HG03196 (cell line): Measurements from ENCODE around the gene SYNPO.

Experiments
- ATAC-seq: cut with Tn5 transposase; IDR thresholded peaks from one replicate; pipeline ENCODE4 v1.9.1; 2021; ENCODE audit not compliant: unreplicated experiment

SYNPO gene, protein sequence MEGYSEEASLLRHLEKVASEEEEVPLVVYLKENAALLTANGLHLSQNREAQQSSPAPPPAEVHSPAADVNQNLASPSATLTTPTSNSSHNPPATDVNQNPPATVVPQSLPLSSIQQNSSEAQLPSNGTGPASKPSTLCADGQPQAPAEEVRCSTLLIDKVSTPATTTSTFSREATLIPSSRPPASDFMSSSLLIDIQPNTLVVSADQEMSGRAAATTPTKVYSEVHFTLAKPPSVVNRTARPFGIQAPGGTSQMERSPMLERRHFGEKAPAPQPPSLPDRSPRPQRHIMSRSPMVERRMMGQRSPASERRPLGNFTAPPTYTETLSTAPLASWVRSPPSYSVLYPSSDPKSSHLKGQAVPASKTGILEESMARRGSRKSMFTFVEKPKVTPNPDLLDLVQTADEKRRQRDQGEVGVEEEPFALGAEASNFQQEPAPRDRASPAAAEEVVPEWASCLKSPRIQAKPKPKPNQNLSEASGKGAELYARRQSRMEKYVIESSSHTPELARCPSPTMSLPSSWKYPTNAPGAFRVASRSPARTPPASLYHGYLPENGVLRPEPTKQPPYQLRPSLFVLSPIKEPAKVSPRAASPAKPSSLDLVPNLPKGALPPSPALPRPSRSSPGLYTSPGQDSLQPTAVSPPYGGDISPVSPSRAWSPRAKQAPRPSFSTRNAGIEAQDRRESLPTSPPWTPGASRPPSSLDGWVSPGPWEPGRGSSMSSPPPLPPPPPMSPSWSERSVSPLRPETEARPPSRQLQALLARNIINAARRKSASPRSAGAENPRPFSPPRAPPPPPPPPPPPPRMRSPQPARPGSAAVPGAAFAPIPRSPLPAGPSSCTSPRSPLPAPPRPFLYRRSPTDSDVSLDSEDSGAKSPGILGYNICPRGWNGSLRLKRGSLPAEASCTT

DNA sequence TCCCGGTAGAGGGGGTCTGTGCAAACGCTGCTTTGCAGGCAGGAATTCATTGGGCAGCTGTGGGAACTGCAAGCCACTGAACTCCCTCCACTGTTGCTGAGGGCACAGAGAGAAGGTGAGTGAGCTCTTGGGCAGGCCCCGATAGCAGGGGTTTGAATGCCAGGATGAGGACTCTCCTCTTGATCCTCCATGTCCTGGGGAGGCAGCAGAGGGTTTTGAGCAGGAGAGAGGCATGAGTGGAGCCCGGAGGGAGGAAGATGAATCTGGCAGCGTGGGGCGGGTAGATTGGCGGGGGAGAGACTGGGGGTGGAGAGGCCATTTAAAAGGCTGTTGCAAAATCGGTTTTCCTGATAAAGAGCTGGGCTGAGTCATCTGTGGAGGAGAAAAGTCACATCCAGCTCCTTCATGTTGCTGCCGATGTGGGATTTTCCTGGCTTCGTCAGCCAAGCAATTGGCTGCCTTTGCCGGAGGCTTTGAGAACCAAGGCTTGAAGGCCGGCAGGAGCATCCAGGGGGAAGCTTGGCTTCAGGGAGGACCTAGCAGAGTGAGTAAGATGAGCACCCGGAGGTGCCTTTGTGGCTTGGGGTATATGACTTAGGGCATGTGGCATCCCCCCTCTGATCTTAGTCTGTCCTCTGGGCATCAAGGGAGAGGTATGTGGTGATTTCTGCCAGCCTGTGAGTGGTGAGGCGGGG lies at the start of gene SYNPO:
Gene SYNPO, plus strand, starts transcription at position 350 of the 695 bp plus-strand sequence. CDS start 7,616 bp downstream, outside the sequence.
- ATAC-seq, result no peak

DNA sequence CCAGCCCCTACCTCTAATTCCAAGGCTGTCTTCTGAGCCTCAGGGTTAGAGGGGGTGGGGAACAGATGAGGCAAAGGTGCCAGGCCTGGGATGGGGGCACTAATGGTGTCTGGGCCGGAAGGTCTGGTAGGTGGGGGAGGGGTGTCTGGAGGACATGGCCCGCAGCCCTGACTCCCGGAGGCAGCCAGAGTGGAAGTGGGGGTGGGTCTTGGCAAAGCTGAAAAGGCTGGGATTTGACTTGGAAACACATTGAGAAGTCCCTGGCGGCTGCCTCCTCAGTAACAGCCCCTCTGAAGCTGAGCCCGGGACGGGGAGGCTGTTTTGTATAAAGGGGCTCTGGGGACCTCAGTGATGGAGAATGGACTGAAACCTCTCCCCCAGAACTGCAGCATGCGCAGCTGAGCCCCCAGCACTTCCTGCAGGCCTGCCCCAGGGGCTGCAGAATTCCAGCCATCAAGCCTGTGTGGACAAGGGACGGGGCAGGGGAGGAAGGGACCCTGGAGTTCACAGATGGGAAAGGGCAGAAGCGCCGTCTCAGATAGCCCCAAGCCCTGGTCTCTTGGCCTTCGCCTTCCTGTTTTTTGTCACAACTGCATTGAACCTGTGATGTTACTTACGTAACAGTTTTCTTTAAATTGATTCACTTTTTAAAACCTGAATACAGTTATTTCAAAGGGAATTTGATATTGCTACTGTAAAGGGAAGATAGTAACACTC lies 49.3 kb upstream of the SYNPO start:
- no peak for ATAC-seq

- no peak for ATAC-seq
These were observed 46.9 kb upstream of the SYNPO start for GRCh38 chr5:150593593-150593992.

- no peak for ATAC-seq
These were observed 46.5 kb upstream of the SYNPO start for GRCh38 chr5:150593996-150594395.

DNA sequence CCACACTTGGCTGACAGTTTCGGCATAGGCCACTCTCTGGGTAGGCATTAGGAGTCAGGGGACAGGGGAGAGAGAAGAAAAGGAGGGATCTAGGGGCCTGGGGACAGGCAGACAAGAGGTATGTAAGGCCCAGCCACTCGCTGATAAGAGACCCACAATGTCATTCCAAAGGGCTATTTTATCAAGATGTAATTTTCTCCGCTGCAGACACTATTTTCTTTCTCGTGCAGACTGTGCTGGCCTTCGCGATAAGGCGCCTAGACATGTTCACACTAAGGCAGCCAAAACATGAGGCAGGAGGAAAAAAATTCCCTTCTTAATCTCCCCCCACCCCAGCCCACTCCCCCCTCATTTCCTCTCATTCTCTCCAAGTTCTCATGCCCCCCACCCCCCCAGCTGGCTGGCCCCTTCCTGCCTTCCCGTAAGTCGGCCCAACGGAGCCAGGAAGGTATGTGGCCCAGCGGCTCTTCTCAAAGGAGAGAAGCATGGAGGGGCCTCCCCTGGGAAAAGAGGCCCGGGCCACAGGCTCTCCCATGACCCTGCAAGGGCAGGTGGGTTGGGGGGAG lies 44.9 kb upstream of the SYNPO start:
- ATAC-seq, result no peak

- ATAC-seq, result no peak
These were observed 44.1 kb upstream of the SYNPO start for GRCh38 chr5:150596313-150596712.

DNA sequence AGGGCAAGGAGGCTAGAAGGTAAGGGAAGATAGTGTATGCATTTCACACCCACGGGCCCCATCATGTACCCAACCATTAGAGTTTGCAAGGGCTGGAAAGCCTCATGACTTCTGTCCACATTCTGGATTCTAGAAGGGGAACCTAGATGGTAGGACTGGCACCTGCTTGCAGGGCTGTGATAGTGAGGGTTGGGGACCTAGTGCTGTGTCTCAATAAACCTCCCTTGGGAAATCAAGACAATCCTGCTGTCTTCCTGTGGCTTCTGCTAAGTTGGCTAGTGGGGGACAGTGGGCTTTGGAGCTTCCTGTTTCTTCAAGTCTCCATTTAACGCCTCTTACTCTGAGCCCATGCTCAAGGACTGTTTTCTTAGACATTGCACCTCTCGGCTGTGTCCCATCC lies 43.6 kb upstream of the SYNPO start:
- ATAC-seq, result no peak

DNA sequence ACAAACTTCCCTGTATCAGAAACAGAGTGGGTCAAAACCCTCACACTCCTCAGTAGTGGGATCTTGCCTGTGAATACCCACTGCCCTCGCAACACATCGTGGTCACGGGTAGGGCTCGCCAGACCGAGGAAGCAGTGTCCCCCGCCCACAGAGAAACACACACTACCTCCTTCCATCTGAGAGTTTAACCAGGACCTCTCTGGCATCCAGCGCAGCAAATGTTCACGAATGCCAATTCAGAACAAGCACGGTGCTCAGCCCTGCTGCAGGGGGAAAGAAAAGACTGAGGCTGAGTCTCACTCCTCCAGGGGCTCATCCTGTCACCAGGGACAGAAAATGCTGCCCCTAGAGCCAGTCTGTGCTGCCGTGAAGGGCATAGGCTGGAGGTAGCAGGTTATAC lies 42.5 kb upstream of the SYNPO start:
- no peak for ATAC-seq

DNA sequence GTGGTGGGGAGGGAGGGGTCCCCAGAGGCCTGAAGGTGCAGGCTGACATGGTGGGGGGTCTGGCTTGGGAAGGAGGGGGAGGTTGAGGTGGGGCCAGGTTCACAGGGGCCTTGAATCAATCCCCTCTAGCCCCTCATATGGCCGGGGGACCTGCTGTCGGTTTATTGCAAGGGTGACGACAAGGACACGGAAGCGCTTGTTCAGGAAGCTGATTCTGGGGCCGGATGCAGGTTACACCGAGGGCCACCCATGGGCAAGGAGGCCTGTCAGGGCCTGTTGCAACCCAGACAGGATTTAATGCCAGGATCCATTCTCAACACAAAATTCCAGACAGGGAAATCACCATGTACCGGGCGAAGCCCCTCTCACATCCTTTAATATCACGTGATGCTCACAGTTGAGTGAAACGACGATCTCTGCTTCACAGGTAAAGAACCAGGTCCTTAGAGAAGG lies 41.6 kb upstream of the SYNPO start:
- no peak for ATAC-seq

DNA sequence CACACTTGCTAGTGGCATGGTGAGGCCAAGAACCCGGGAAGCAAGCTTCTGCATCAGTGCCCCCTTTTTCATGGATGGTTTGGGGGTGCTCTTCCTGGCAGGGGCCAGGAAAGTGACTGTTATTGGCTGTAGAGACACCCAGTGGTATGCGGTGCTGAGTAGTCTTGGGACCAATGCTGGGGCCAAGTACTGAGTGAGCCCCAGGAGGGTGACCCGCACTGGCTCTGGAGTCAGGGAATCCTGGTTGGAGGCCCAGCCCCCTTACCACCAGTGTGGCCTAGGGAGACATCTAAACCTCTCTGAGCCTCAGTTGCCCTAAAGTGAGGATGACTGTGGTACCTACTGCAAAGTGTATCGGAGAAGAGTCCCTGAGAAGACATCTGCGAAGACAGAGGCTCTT lies 41.2 kb upstream of the SYNPO start:
- no peak for ATAC-seq

DNA sequence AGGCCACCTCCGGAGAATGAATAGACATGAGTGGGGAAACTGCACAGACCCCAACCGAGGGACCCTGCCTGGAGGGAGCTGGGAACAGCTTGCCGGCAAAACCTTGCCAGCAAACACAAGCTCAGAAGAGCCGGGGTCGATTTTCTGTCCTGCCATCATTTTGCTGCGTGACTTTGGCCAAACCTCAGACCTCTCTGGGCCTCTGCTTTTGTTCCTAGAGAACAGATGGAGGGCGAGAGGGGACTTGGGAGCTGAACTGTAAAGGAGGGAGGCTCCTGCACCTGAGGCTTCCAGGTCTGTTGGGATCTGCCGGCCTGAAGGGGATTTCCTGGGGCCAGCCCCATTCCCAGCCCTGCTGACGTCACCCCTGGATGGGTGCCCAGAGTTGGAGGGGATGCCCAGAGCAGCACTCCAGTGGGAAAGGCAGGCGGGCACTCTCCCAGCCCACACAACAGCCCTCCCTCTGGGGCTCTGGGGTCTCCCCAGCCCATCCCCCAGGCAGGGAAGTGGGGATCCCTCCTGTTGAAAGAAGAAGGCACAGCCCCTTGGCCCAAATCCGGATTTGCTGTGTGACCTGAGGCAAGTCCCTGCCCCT lies 40.4 kb upstream of the SYNPO start:
- ATAC-seq, result no peak

- no peak for ATAC-seq
These were observed 39.6 kb upstream of the SYNPO start for GRCh38 chr5:150600616-150601490.

- no peak for ATAC-seq
These were observed 38.7 kb upstream of the SYNPO start for GRCh38 chr5:150601491-150602345.

GRCh38 chr5:150603052-150603451 lies 37.4 kb upstream of the SYNPO start:
- no peak for ATAC-seq

- ATAC-seq, result no peak
These were observed 37.0 kb upstream of the SYNPO start for GRCh38 chr5:150603491-150603890.

GRCh38 chr5:150604010-150604409 lies 36.5 kb upstream of the SYNPO start:
- no peak for ATAC-seq

DNA sequence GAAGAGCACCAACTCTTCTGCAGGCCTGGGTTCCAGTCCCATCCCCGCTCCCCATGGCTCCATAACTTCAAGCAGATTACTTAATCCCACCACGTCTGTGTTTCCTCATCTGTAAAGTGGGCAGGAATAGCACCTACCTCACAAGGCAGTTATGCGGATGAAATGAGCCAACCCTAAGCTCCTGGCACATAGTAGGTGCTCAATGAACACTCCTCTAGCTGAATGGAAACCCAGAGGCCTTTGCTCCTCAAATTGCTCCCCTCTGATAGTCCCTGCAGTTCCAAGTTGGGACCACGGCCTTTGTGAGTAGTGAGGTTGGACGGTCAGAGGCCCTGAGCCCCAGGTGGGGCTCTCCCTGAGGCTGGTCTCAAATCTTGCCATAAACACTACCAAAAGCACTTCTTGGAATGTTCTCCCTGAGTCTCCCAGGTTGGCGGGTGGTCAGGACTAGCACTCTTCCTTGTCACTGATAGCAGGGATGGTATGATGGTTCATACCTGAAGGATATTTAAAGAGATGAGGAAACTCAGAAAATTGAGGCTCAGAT lies 35.5 kb upstream of the SYNPO start:
- no peak for ATAC-seq

- no peak for ATAC-seq
These were observed 34.9 kb upstream of the SYNPO start for GRCh38 chr5:150605546-150605945.
